Ishikawa (cell line): ENCODE data around the gene MBTPS1.

Experiments used
- CEBPB ChIP-seq: IDR thresholded peaks from 2 replicates; pipeline ENCODE4 v1.6.1; 2012
- CREB1 ChIP-seq: IDR thresholded peaks from 2 replicates; pipeline ENCODE4 v1.6.1; 2012; ENCODE audit warnings: low read depth
- EGR1 ChIP-seq: IDR thresholded peaks from 2 replicates; pipeline ENCODE4 v1.6.1; 2012
- EP300 ChIP-seq: IDR thresholded peaks from 2 replicates; pipeline ENCODE4 v1.6.1; 2012; ENCODE audit warnings: borderline replicate concordance
- FOXM1 ChIP-seq: IDR thresholded peaks from 2 replicates; pipeline ENCODE4 v1.6.1; 2012; ENCODE audit warnings: low read depth, borderline replicate concordance
- MAX ChIP-seq: IDR thresholded peaks from 2 replicates; pipeline ENCODE4 v1.6.1; 2012
- NFIC ChIP-seq: IDR thresholded peaks from 2 replicates; pipeline ENCODE4 v1.6.1; 2012
- RAD21 ChIP-seq: IDR thresholded peaks from 2 replicates; pipeline ENCODE4 v1.6.1; 2012; ENCODE audit warnings: low read depth
- REST ChIP-seq: IDR thresholded peaks from 2 replicates; pipeline ENCODE4 v1.6.1; 2012; ENCODE audit warnings: low read depth, mild to moderate bottlenecking
- TAF1 ChIP-seq: IDR thresholded peaks from 2 replicates; pipeline ENCODE4 v1.6.1; 2012; ENCODE audit warnings: low read depth, mild to moderate bottlenecking
- TCF12 ChIP-seq: IDR thresholded peaks from 2 replicates; pipeline ENCODE4 v1.6.1; 2012; ENCODE audit warnings: low read depth
- TEAD4 ChIP-seq: IDR thresholded peaks from 2 replicates; pipeline ENCODE4 v1.6.1; 2012
- USF1 ChIP-seq: IDR thresholded peaks from 2 replicates; pipeline ENCODE4 v1.6.1; 2012
- YY1 ChIP-seq: IDR thresholded peaks from 2 replicates; pipeline ENCODE4 v1.6.1; 2012; ENCODE audit warnings: low read depth
- ZBTB7A ChIP-seq: IDR thresholded peaks from 2 replicates; pipeline ENCODE4 v1.6.1; 2012; ENCODE audit warnings: low read depth

Gene MBTPS1

GRCh38 chr16:84138824-84139627, 22.3 kb upstream of the MBTPS1 start:
- TF ChIP-seq EP300, result peak; percentile 14; the same call in 1 of the 2 replicates
- no peak for TF ChIP-seq NFIC
- no peak for TF ChIP-seq RAD21

- TF ChIP-seq EP300 (no peak), FOXM1 (no peak), YY1 (no peak), TAF1 (no peak), NFIC (no peak), CEBPB (no peak), ZBTB7A (no peak), TEAD4 (no peak), TCF12 (no peak)
Observed at GRCh38 chr16:84138500-84138823, 21.7 kb upstream of the MBTPS1 start.

- TF ChIP-seq EP300, result no peak
- no peak for TF ChIP-seq USF1
- no peak for TF ChIP-seq REST
- TF ChIP-seq EGR1, result no peak
- TF ChIP-seq MAX, result no peak
- no peak for TF ChIP-seq FOXM1
- no peak for TF ChIP-seq RAD21
- TF ChIP-seq TCF12, result no peak
Observed at GRCh38 chr16:84137769-84138357, 21.1 kb upstream of the MBTPS1 start.

GRCh38 chr16:84137287-84137686, 20.5 kb upstream of the MBTPS1 start:
- TF ChIP-seq MAX (peak; percentile 44; the same call in 1 of the 2 replicates), ZBTB7A (no peak)

- TF ChIP-seq RAD21 (no peak), TEAD4 (no peak), EP300 (no peak), MAX (no peak), USF1 (no peak), YY1 (no peak), EGR1 (no peak), TCF12 (no peak), FOXM1 (no peak), NFIC (no peak), CEBPB (no peak)
Observed at GRCh38 chr16:84136331-84137125, 19.8 kb upstream of the MBTPS1 start.

GRCh38 chr16:84132527-84133285, 16.0 kb upstream of the MBTPS1 start:
- TF ChIP-seq TEAD4 (no peak), EGR1 (no peak), RAD21 (no peak), TAF1 (no peak), REST (no peak), MAX (no peak), NFIC (no peak), CREB1 (no peak), ZBTB7A (no peak), TCF12 (no peak), CEBPB (no peak), FOXM1 (no peak)
